ENCODE measurements around the gene LDAH. TPM values are rescaled to one million over a fixed set of nuclear protein-coding genes. Genes with fewer than 3 reads are reported as not detected.

The LDAH gene
- total RNA-seq, 1 experiment from 2014 or later: 15.2 TPM

GRCh38 chr2:20747317-20747716 is 75.6 kb downstream of the LDAH start:
- Histone ChIP-seq H4K91ac (ENCODE audit: insufficient read length, low read depth, low read length) (no peak overlapping the region), H3T11ph (ENCODE audit: low read length) (no peak overlapping the region), H3K23ac (ENCODE audit: insufficient read length, low read depth, low read length) (no peak overlapping the region), H3K4ac (ENCODE audit: low read depth, low read length) (no peak overlapping the region), H3K27ac (ENCODE audit: insufficient read length, low read depth, low read length) (no peak overlapping the region), H3K56ac (ENCODE audit: insufficient read length, low read depth, low read length) (no peak overlapping the region), H3K79me2 (ENCODE audit: insufficient read depth, low read length) (no peaks in the 10 kb centered on the region), H3K14ac (ENCODE audit: insufficient read depth, low read length) (no peak overlapping the region), H3K4me1 (ENCODE audit: insufficient read depth, low read length) (no peaks in the 10 kb centered on the region), H4K5ac (ENCODE audit: insufficient read length, low read depth, low read length) (no peak overlapping the region), H2BK120ac (ENCODE audit: low read depth, low read length, poor library complexity, severe bottlenecking) (no peak overlapping the region), H3K79me1 (ENCODE audit: insufficient read depth, low read depth, low read length, poor library complexity, severe bottlenecking) (no peaks in the 10 kb centered on the region), H2AK5ac (ENCODE audit: insufficient read length, low read length) (no peak overlapping the region), H3K9ac (ENCODE audit: extremely low read depth, insufficient read length, low read length) (no peak overlapping the region), H3K23me2 (ENCODE audit: insufficient read length, low read depth, low read length, poor library complexity, severe bottlenecking) (no peaks in the 10 kb centered on the region), H2BK15ac (ENCODE audit: low read depth, low read length) (no peak overlapping the region), H2AFZ (ENCODE audit: low read length) (no peak overlapping the region), H4K8ac (replicated peaks; ENCODE audit: insufficient read length, low read depth, low read length) (no peak overlapping the region), H3K4me2 (ENCODE audit: insufficient read depth, insufficient read length, low read length) (no peak overlapping the region), H3K18ac (ENCODE audit: insufficient read length, low read depth, low read length) (no peak overlapping the region), H3K27me3 (ENCODE audit: insufficient read depth, low read length) (no peaks in the 10 kb centered on the region), H2BK20ac (ENCODE audit: low read depth, low read length, poor library complexity, severe bottlenecking) (no peak overlapping the region), H2BK5ac (ENCODE audit: insufficient read length, low read length) (no peak overlapping the region), H4K20me1 (ENCODE audit: control insufficient read depth, insufficient read depth, insufficient read length) (no peaks in the 10 kb centered on the region), H3K9me3 (ENCODE audit: control insufficient read depth, low read depth, low read length) (no peaks in the 10 kb centered on the region), H2BK12ac (ENCODE audit: insufficient read length, low read depth, low read length) (no peak overlapping the region)
- H3K27me3 Mint-ChIP-seq (ENCODE audit: low read depth): no peaks in the 10 kb centered on the region
- no CpG with 5 or more reads among the region's 1 CpG for WGBS (ENCODE audit: extremely low coverage, insufficient read length, low lambda C conversion rate)
- no peak overlapping the region for H3K27ac Mint-ChIP-seq
- no peak overlapping the region for H3K4me3 Mint-ChIP-seq
- DNase-seq: no peak
- no peaks in the 10 kb centered on the region for H3K9me3 Mint-ChIP-seq
- H3K4me1 Mint-ChIP-seq: no peaks in the 10 kb centered on the region
- H3K36me3 Mint-ChIP-seq (ENCODE audit: insufficient read depth in 1 of 3, low read depth in 3 of 3): peaks cover under 1 to 2% (median 1%) of the 10 kb centered on the region in 3 experiments; a peak in 3 of 7 replicates
- TF ChIP-seq CTCF (conservative IDR thresholded peaks at IDR 0.05): no peak
